Keratinocyte (primary cell): ENCODE measurements around the gene BFSP2. TPM values are rescaled to one million over a fixed set of nuclear protein-coding genes. Genes with fewer than 3 reads are reported as not detected.

Experiments used
- DNase-seq: peaks from one replicate; pipeline ENCODE4 v3.0.0-alpha.2; 2011; ENCODE audit warnings: low read depth, missing footprints, low spot score
- FAIRE-seq: peaks from 2 replicates; lab custom pipeline; 2011; peaks lifted over from hg19 to GRCh38; lab: Jason Lieb, UNC
- H2AFZ ChIP-seq: 2 replicates; pipeline ENCODE4 v1.6.0; 2012; ENCODE audit warnings: low read length, control low read depth, inconsistent platforms; ENCODE audit not compliant: control insufficient read depth
- H3K27ac ChIP-seq: 2 replicates; pipeline ENCODE4 v1.5.1; 2011; ENCODE audit warnings: low read length; ENCODE audit not compliant: control insufficient read depth, insufficient read depth
- H3K27me3 ChIP-seq: 3 replicates; pipeline ENCODE4 v1.6.0; 2011; ENCODE audit warnings: low read length; ENCODE audit not compliant: control insufficient read depth, insufficient read depth; ENCODE audit errors: extremely low read depth
- H3K36me3 ChIP-seq, 2 experiments: 2 replicates in 1 of 2; 3 replicates in 1 of 2; pipeline ENCODE4 v1.5.1; 2011; ENCODE audit warnings: low read length in 2 of 2, mild to moderate bottlenecking in 1 of 2; ENCODE audit not compliant: control insufficient read depth in 2 of 2, insufficient read depth in 2 of 2; ENCODE audit errors: extremely low read depth in 1 of 2
- H3K4me1 ChIP-seq: 3 replicates; pipeline ENCODE4 v1.5.1; 2011; ENCODE audit warnings: low read length; ENCODE audit not compliant: control insufficient read depth, insufficient read depth; ENCODE audit errors: extremely low read depth
- H3K4me2 ChIP-seq: 3 replicates; pipeline ENCODE4 v1.6.0; 2011; ENCODE audit warnings: low read depth, low read length; ENCODE audit not compliant: control insufficient read depth, insufficient read depth; ENCODE audit errors: extremely low read depth
- H3K4me3 ChIP-seq, 3 experiments: fragments of 200-600 bp in 1 of 3; sonication (generic) in 1 of 3; 2 replicates in 2 of 3; 3 replicates in 1 of 3; pipeline ENCODE4 v1.5.1; 2011 to 2016; ENCODE audit warnings: low read length in 3 of 3, mild to moderate bottlenecking in 3 of 3, control low read depth in 2 of 3, inconsistent platforms in 1 of 3, low read depth in 1 of 3, mixed read lengths in 1 of 3, mixed run types in 1 of 3, moderate library complexity in 1 of 3; ENCODE audit not compliant: control insufficient read depth in 2 of 3, insufficient read depth in 2 of 3; ENCODE audit errors: extremely low read depth in 1 of 3
- H3K79me2 ChIP-seq: 2 replicates; pipeline ENCODE4 v1.6.0; 2012; ENCODE audit warnings: low read length; ENCODE audit not compliant: control insufficient read depth, insufficient read depth
- H3K9ac ChIP-seq: 3 replicates; pipeline ENCODE4 v1.6.0; 2011; ENCODE audit warnings: low read length; ENCODE audit not compliant: control insufficient read depth, insufficient read depth; ENCODE audit errors: extremely low read depth
- H3K9me1 ChIP-seq: 3 replicates; pipeline ENCODE4 v1.6.0; 2011; ENCODE audit warnings: low read length; ENCODE audit not compliant: control insufficient read depth, insufficient read depth; ENCODE audit errors: extremely low read depth
- H3K9me3 ChIP-seq: 2 replicates; pipeline ENCODE4 v1.5.1; 2012; ENCODE audit warnings: low read depth, low read length; ENCODE audit not compliant: control insufficient read depth
- H4K20me1 ChIP-seq: 3 replicates; pipeline ENCODE4 v1.6.0; 2011; ENCODE audit warnings: low read length; ENCODE audit not compliant: control insufficient read depth, insufficient read depth; ENCODE audit errors: extremely low read depth
- EZH2 ChIP-seq: IDR thresholded peaks from one replicate; pipeline ENCODE4 v1.6.1; 2012; ENCODE audit warnings: inconsistent platforms, mild to moderate bottlenecking, low read length, moderate library complexity
- dilution Hi-C: fragments of 300-500 bp; cut with MboI; formaldehyde crosslinking; loops from one replicate; pipeline ENCODE4 v1.7.0; 2020; ENCODE audit warnings: low sequenced_read_pairs; ENCODE audit not compliant: extremely low pct_ligation_motif_present
- polyA plus RNA-seq, 5 experiments: library from polyadenylated mRNA; depleted of rRNA in 3 of 5; stranded (reverse) in 3 of 5; stranded (forward) in 1 of 5; unstranded in 1 of 5; fragments of >200 nt; gene quantifications; 1 replicate in 1 of 5; 2 replicates in 3 of 5; 3 replicates in 1 of 5; pipeline versions ENCODE4 v1.2.1 to v1.2.3, GENCODE V29; 2011 to 2012; ENCODE audit warnings: missing spikeins in 2 of 5, low read depth in 1 of 5, low replicate concordance in 1 of 5
- TF ChIP-seq, protein P1 (sequence below), 3 experiments: IDR thresholded peaks in 1 of 3; conservative IDR thresholded peaks in 1 of 3; optimal IDR thresholded peaks in 1 of 3; 2 replicates in 2 of 3; 3 replicates in 1 of 3; pipeline versions ENCODE3 to v1.5.1; 2011; ENCODE audit warnings: low read length in 3 of 3, mild to moderate bottlenecking in 3 of 3, moderate library complexity in 2 of 3, control low read depth in 1 of 3, inconsistent platforms in 1 of 3; ENCODE audit not compliant: insufficient read depth in 2 of 3; ENCODE audit errors: extremely low read depth in 1 of 3

BFSP2 gene
- polyA plus RNA-seq, 1 donor (not counting 4 experiments of a cell fraction or from before 2014, with no cell fraction given): not detected

DNA sequence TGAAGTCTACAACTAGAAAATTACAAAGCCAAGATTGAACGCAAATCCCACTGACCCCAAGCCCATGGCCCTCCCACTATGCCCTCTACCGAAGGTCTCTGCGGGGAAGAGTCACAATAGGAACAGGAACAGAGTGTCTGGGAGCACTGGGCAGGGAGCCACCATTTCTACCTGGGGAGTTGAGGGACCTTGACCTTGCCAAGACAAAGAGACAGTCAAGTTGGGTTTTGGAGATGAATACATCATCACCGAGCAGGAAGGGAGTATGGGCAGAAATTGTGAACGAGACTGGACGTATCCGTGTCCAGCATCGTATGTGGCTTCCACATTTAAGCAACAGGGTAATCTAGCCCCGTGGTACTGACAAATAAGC is 30.8 kb upstream of the BFSP2 start:
- Histone ChIP-seq H3K9me1 (no peaks in the 10 kb centered on the region), H3K79me2 (no peaks in the 10 kb centered on the region)

DNA sequence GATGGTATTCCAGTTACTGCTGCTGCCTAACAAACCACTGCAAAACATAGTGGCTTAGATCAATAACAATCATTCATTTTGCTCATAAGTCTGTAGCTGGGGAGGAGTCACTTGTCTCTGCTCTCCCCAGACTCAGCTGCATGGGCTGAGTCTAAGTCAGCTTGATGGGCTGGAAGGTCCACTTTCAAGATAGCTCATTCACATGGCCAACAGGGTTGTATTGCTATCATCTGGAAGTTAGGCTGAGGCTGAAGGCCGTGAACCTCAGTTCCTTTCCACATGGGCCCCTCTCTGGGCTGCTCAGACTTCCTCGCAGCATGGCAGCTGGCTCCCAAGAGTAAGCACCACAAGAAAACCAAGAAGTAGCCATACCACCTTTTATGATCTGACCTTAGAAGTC is 28.7 kb upstream of the BFSP2 start:
- no peaks in the 10 kb centered on the region for H3K79me2 ChIP-seq
- no peak overlapping the region for H3K4me2 ChIP-seq
- no peak for TF ChIP-seq EZH2
- TF ChIP-seq, protein P1, sequence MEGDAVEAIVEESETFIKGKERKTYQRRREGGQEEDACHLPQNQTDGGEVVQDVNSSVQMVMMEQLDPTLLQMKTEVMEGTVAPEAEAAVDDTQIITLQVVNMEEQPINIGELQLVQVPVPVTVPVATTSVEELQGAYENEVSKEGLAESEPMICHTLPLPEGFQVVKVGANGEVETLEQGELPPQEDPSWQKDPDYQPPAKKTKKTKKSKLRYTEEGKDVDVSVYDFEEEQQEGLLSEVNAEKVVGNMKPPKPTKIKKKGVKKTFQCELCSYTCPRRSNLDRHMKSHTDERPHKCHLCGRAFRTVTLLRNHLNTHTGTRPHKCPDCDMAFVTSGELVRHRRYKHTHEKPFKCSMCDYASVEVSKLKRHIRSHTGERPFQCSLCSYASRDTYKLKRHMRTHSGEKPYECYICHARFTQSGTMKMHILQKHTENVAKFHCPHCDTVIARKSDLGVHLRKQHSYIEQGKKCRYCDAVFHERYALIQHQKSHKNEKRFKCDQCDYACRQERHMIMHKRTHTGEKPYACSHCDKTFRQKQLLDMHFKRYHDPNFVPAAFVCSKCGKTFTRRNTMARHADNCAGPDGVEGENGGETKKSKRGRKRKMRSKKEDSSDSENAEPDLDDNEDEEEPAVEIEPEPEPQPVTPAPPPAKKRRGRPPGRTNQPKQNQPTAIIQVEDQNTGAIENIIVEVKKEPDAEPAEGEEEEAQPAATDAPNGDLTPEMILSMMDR (optimal IDR thresholded peaks at IDR 0.05 in 1 of 3, IDR thresholded peaks at IDR 0.05 in 1 of 3, conservative IDR thresholded peaks at IDR 0.05 in 1 of 3; ENCODE audit: extremely low read depth in 1 of 3, insufficient read depth in 2 of 3, low read length in 3 of 3): no peak
- H4K20me1 ChIP-seq: no peaks in the 10 kb centered on the region
- no peak overlapping the region for H2AFZ ChIP-seq
- H3K9ac ChIP-seq: no peak overlapping the region
- H3K36me3 ChIP-seq: no peaks in the 10 kb centered on the region
- no peak for DNase-seq
- H3K4me1 ChIP-seq: no peaks in the 10 kb centered on the region
- FAIRE-seq: no peak
- no peaks in the 10 kb centered on the region for H3K9me3 ChIP-seq
- dilution Hi-C loops: no loop called here
- H3K27me3 ChIP-seq: peaks cover 8% of the 10 kb centered on the region
- H3K27ac ChIP-seq: no peak overlapping the region
- no peak overlapping the region for H3K4me3 ChIP-seq
- H3K9me1 ChIP-seq: no peaks in the 10 kb centered on the region

More for the DNA sequence above, 30.8 kb upstream of the BFSP2 start:
- Histone ChIP-seq H2AFZ (no peak overlapping the region), H3K27me3 (peaks cover 8% of the 10 kb centered on the region), H4K20me1 (no peaks in the 10 kb centered on the region), H3K36me3 (no peaks in the 10 kb centered on the region), H3K4me3 (no peak overlapping the region), H3K9ac (no peak overlapping the region), H3K4me2 (no peak overlapping the region), H3K9me3 (no peaks in the 10 kb centered on the region), H3K4me1 (no peaks in the 10 kb centered on the region), H3K27ac (no peak overlapping the region)
- TF ChIP-seq EZH2: no peak
- TF ChIP-seq, protein P1 (optimal IDR thresholded peaks at IDR 0.05 in 1 of 3, IDR thresholded peaks at IDR 0.05 in 1 of 3, conservative IDR thresholded peaks at IDR 0.05 in 1 of 3; ENCODE audit: extremely low read depth in 1 of 3, insufficient read depth in 2 of 3, low read length in 3 of 3): no peak
- dilution Hi-C loops: no loop called here
- no peak for FAIRE-seq
- DNase-seq: no peak
